ENCODE results near the gene COX14.
"Not testable (repeated sequence)": the region's sequence is repeated elsewhere in the genome, so short reads cannot be mapped to it uniquely, and the experiment has no call there.

COX14 gene

DNA sequence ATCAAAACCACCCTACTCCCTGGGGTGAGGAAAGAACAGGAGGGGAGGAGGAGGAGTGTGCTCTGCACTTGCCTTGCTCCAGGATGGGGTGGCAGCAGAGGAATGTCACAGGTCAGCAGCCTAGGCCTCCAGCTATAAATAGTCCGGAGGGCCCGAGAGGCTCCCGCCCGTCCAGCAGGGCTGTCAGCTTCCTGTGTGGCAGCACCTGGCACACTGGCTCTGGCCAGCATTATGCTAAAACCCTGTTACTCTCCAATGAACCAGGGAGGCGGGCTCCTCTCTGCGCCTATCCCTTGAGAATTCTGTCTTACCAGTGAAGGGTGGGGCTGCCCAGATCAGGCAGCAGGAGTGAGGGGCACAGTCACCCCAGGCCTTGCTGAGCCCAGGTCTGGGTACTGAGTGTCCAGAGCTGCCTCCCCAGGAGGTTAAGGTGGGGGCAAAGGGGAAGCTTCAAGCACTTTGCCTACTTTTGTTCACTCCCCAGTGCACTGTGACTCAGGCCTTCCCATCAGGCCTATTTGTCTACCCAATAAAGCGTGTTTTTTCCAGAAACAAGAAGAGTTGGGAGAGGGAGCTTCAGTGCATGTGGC is 1.2 kb upstream of the COX14 start:
- DNase-seq = no peak

DNA sequence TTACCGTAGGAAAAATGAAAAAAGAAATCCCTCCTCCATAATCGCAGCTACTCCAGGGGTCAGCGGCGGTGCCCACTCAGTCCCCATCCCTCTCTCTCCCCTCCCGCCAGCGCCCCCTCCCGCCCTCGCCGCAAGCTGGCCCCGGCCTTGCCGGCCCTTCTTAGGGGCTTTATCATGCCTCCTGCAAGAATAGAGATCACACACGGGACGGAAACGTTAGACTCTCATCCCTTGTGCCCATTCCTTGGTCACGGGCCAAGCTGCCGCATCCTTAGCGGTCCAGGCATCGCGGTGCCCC is 692 bp upstream of the COX14 start:
- DNase-seq = no peak

DNA sequence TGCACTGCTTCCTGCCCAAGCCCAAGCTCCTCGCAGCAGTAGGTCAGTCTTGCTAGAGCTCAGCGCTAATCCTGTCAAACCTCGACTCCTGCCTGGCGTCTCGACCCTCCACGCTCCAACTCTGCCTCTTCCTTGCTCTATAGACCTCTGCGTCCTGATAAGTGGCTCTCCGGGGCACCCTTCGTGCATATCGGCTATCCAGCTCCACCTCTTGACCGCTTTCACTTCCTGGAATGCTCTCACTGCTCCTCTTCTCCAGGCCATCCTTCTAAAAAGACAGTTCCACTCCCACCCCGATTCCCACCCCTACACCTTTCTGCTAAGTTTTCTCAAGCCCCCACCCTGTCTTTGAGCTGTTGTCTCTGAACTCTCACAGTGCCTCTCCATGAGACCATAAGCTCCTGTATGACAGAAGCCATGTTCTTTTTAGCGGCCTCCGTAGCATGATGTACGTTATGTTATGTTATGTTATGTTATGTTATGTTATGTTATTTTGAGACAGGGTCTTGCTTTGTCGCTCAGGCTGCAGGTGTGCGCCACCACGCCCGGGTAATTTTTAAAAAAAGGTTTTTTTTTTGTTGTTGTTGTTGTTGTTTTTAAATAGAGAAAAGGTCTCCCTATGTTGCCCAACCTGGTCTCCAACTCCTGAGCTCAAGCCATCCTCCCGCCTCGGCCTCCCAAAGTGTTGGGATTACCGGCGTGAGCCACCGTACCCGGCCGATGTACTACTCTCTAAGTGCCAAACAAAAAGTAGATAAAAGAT is 601 bp downstream of the COX14 start:
- DNase-seq = no peak

DNA sequence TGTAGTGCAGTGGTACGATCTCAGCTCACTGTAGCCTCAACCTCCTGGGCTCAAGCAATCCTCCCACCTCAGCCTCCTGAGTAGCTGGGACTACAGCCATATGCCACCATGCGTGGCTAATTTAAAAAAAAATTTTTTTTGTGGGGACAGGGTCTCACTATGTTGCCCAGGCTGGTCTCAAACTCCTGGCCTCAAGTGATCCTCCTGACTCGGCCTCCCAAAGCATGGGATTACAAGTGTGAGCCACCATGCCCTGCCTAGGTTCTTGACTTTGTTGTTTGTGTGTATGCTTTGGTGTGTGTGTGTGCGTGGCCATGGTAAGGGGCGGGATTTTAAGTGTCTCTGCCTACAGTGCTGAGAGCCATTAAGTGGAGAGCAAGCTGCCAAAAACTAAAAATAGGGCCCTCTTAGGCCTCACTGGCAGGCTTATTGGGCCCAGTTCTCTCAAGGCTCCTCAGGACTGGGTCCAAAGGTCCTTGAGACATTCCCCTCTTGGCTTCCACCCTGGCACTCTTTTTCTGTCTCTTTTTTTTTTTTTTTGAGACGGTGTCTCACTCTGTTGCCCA is 5.1 kb downstream of the COX14 start:
- no peak for DNase-seq

DNA sequence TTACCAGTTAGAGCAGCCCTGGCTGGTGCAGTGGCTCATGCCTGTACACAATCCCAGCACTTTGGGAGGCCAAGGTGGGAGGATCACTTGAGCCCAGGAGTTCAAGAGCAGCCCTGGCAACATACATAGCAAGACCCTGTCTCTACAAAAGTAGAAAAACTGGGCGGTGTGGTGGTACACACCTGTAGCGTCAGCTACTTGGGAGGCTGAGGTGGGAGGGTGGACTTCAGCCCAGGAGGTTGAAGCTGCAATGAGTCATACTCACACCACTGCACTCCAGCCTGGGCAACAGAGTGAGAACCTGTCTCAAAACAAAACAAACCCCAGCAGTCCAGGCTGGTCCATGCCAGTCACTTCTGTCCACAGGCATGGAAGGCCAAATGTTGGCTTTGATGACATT is 7.4 kb downstream of the COX14 start:
- DNase-seq = no peak

DNA sequence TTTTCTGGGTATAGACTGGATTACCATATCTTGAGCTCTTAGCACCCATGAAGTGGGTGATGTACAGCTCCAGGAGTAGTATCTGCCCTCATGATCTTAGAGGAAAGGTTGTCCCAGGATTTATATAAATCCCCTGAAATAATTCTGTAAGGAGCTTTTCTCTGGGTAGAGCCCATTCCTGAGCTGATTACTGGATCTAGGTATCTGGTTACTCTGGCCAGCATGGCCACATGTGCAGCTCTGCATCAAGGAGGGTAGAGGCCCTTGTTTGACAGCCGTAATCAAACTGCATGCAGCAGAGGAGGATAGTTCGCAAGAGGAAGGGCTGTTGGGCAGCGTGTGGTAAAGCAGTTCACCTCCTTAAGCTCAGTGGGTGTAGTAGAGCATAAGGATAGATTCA is 8.5 kb downstream of the COX14 start:
- DNase-seq = no peak

DNA sequence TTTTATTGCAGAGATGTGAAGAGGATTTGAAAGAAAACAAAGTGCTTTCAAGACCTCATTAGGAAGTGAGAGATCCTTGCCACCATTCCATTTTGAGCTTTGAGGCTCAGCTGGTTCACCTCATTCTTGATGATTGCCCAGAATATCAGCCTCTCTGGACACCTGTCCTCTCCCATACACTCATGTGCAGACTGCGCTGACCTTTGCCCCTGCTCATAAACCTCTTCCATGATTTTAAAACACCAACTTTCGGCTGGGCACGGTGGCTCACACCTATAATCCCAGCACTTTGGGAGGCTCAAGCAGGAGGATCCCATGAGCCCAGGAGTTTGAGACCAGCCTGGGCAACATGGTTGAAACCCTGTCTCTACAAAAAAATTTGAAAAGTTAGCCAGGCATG is 8.9 kb downstream of the COX14 start:
- no peak for DNase-seq

DNA sequence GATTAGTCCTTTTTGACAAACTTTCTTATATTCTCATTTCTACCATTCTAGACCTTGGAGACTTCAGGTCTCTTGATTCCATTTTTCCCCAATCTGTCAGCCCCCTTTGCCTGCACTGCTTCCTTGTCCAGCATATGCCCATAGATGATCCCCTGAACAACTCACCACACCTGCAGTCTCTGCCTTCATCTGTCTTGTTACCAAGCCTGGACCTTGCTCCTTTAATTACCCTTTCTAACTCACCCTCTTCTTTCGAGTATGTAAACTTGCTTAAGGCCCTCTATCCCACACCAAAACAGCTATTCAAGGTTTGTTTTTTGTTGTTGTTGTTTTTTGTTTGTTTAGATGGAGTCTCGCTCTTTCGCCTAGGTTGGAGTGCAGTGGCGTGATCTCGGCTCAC is 9.6 kb downstream of the COX14 start:
- no peak for DNase-seq

DNA sequence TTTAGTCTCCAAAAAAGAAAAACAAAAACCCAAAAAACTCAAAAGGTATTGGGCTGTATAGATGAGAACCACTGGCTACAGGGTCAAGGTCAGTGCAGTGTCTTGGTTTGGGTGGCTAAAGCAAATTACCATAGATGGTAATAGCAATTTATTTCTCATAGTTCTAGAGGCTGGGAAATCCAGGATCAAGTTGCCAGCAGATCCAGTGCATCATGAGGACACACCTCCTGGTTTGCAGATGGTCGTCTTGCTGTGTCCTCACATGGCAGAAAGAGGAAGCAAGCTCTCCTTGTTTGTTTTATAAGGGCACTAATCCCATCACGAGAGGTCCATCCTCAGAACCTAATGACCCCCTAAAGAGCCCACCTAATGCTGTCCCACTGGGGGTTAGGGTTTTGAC is 11.2 kb downstream of the COX14 start:
- no peak for DNase-seq

DNA sequence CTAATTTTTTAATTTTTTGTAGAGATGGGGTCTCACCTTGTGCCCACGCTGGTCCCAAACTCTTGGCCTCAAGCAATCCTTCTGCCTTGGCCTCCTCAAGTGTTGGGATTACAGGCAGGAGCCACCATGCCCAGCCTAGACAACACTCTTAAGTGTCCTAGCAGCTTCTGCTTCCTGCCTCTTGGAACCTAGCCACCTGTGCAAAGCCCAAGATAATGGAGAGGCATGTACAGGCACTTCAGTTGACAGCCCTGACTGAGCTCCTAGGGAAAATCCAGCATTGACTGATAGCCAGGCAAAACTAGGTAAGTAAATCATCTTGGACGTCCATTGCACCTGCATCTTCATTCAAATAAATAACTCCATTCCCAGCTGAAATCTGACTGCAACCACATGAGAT is 15.5 kb downstream of the COX14 start:
- DNase-seq = no peak

DNA sequence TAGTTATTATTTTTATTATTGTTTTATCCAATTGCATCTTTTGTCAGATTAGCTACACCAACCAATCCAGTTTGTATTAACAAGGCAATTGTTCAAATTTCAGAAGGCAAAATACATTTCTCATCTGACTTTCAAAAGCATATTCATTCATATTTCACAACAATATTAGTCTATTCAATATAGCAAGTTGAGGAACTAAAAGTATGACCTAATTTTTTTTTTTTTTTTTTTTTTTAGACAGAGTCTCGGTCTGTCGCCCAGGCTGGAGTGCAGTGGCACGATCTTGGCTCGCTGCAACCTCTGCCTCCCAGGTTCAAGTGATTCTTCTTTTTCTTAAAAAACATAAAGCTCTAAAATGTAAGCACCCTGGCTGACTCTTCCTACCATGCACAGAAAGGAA is 17.3 kb downstream of the COX14 start:
- no peak for DNase-seq

DNA sequence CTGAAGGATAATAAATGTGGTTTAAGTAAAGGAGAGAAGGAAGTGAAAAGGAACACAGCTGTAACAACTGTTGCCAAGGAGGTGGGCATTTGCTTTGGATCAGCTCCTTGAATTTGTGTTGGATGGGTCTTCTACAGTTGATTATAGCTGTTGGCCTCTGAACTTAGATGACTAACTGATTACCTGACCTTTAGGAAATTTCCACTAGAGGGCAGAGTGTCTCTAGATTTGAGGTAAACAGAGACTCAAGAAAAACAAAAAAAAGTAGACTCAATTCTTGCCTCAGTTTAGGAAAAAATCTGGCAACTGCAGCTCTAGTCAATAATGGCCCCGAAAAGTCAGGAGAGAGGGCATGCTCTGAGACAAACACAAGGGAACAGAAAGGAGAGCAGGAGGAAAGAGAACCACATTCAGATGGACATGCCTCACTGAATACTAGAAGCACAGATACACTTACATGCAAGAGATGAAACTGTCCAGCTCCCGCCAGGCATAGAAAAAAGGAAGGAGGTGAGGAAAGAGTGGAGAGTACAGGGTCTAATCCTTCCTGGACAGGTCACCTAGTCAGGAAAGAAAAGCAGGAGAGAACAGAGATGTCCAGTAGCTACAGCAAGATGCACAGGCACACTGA is 20.6 kb downstream of the COX14 start:
- DNase-seq = no peak

DNA sequence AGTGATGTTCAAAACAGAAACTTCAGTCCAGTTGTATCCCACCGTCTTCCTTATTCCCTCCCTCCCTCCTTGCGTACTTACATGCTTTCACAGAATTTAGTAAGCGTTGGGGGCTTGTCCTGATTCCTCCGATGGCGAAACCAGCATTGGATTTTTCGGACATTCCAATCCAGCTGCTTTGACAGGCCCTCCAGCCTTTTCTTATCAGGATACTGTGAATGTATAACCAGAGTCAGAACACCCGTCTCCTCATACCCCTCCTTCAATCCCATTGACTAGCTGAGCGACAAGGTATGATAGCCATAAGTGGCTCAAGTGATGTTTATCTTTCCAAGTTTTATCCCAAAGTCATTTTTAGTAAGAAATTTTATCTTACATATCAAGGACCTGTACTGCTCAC is 31.0 kb downstream of the COX14 start:
- DNase-seq = no peak

DNA sequence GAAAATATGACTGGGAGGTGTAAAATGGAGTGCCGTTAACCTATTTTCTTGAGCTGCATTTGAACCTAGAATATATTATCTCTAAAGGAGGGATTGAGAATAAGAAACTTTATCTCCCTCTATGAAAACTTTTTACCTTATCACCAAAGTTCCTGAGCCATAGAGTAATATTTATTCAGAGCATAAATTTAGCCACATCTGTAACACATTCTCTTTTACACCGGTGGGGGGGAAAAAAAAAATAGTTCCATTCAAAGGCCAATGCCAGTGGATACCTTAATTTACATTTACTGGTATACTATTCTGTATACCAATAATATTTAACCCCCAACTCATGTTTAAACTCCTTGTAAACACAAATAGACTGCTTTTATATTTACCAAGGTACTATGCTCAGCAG is 33.4 kb downstream of the COX14 start:
- DNase-seq = no peak

DNA sequence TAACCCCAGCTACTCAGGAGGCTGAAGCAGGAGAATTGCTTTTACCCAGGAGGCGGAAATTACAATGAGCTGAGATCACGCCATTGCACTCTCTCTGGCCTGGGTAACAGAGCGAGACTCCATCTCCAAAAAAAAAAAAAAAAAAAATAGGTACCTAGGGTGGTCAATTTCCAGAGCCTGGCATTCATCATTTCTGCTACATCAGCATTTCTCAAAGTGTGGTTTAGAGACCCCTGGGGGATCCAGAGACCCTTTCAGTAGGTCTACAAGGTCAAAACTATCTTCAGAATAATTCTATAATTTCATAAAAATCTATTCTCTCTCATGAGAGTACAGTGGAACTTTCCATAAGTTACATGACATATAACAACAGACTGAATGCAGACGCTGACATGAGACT is 35.2 kb downstream of the COX14 start:
- no peak for DNase-seq

DNA sequence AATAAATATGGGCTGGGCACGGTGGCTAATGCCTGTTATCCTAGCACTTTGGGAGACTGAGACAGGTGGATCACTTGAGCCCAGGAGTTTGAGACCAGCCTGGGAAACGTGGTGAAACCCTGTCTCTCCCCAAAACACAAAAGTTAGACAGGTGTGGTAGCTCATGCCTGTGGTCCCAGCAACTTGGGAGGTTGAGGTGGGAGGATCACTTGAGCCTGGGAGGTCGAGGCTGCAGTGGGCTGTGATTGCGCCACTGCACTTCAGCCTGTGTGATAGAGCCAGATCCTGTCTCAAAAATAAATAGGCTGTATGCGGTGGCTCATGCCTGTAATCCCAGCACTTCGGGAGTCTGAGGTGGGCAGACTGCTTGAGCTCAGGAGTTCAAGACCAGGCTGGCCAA is 36.0 kb downstream of the COX14 start:
- DNase-seq = not testable (repeated sequence)

DNA sequence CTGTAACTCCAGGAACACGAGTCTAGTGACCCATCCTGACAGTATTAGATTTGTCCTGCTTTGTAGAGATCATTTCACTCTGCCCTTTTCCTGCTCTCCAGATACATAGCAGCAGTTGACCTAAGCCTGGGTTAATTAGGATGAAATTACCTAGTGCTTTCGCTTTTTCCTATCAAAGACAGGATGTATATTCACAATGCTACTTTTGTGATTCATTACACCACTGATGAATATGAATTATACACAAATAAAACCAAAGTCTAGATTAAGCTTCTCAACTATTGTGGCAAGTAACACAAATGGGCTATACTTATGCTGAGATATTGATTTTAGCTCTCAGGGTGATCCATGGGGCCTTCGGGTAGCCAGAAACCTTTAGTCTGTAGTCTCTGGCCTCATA is 37.3 kb downstream of the COX14 start:
- no peak for DNase-seq

DNA sequence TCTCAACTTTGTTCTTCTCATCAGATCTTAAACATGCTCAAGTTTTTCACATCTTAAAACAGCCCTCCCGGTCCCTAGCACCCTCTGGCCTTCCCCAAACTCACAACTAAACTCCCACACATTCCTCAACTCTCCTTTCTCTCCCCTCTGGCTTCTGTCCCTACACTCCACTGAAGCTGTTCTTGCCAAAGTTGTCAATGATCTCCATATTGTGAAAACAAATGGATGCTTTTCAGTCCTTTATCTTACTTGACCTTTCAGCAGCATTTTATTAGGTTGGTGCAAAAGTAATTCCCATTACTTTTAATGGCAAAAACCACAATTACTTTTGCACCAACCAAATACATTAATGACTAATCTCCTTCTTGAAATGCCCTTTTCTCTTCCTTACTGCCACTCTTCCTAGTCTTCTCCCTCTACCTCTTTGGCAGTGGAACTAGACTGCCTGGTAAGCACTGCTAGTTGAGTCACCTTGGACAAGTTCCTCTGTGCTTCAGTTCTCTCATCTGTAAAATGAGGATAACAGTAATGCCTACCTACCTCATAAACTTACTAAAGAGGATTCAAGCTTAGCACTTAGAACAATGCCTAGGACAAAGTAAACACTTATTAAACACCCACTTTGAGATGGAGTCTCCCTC is 39.1 kb downstream of the COX14 start:
- no peak for DNase-seq

DNA sequence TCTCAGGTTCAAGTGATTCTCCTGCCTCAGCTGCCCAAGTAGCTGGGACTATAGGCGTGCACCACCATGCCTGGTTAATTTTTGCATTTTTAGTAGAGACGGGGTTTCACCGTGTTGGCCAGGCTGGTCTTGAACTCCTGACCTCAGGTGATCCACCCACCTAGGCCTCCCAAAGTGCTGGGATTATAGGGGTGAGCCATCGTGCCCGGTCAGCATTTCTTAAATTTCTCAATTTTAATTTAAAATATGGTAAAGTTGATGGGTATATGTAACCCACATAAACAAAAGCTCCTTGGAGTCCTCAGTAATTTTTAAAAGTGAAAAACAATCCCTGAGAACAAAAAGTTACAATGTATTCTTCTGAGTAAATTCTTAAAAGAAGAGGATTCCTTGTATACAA is 42.9 kb downstream of the COX14 start:
- DNase-seq = not testable (repeated sequence)

DNA sequence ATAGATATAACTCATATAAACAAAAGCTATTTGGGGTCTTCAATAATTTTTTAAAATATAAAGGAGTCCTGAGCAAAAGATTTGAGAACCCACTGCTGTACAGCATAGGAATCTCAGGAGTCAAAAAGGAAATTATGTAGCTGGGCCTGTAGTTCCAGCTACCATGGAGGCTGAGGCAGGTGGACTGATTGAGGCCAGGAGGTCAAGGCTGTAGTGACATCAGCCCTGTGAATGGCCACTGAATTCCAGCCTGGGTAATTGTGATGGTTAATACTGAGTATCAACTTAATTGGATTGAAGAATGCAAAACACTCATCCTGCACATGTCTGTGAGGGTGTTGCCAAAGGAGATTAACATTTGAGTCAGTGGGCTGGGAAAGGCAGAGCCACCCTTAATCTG is 44.6 kb downstream of the COX14 start:
- DNase-seq = no peak

DNA sequence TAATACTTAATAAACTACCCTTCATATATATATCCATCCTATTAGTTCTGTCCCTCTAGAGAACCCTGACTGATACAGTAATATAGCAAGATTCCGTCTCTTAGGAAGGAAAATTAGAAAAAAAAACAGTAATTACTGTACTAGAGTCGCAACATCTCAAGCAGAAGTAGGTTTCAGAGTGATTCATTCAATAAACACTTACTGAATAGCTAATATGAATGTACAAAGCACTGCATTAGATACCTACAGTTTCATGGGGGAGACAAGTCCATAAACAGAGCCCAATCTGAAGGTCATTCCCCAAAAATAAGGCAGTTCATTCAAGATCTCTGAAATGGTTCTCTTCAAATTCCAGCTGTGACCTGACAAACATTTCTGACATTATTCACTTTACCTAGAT is 45.2 kb downstream of the COX14 start:
- no peak for DNase-seq

DNA sequence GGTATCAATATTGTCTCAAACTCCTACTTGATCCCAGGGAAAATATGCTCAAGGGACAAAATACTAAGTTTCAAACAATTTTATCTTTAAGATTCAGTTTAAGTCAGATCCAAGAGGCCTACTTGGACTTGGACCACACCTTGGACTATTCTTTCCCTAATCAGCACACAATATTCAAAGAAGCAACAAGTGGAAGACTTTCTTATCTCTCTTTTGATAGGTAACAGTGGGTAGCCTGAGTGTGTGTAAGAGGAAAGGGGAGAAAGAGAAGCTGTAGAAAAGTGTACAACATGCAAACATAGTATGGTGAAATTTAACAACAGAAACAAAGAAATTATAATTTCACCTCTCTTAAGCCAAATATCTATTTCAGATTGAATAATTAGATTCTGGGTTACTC is 48.6 kb downstream of the COX14 start:
- no peak for DNase-seq

DNA sequence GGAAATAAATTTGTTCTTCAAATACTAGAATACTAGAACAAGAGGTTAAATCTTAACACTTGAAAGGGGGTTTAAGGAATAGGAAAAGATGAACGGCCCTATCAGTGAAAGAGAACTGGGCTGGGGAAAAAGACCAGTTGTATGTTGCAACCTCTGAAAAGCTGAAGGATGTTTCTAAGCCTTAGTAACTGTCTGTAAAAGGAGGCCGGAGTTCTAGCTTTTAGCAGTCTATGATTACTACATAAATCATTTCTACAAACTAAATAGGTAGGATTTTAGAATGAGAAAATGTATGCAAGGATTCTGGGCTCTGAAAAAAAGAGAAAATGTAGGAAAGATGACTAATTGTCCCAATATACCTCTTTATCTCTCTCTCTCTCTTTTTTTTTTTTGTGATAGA is 50.2 kb downstream of the COX14 start:
- DNase-seq = no peak

DNA sequence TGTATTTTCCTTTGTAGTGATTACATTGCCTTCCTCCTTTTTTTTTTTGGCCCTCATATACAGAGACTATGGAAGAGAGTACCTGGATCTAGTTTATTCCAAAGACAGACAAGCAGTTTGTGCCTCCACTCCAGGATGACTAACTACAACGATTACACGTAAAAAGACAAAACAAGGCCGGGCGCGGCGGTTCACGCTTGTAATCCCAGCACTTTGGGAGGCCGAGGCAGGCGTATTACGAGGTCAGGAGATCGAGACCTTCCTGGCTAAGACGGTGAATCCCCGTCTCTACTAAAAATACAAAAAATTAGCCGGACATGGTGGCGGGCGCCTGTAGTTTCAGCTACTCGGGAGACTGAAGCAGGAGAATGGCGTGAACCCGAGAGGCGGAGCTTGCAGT is 52.9 kb downstream of the COX14 start:
- DNase-seq = no peak
